Activated CD8-positive, alpha-beta memory T cell treated with anti-CD3 and anti-CD28 coated beads, Interleukin-2, amount 10 ng/mL, durations not matched to agents 7 days and 5 days (primary cell): Measurements from ENCODE around the gene TMPRSS9. TPM values are rescaled to one million over a fixed set of nuclear protein-coding genes. Genes with fewer than 3 reads are reported as not detected.
A peak's percentile ranks its signal among the peaks of the same experiment; 100 is the strongest.
"Not testable (repeated sequence)": the region's sequence is repeated elsewhere in the genome, so short reads cannot be mapped to it uniquely, and the experiment has no call there.

Experiments
- ATAC-seq: fragments of 150-1000 bp; cut with Tn5 transposase; one replicate; pipeline ENCODE4 v1.10.0; 2021; ENCODE audit warnings: moderate library complexity
- CTCF ChIA-PET: fragments of 350-600 bp; sonication (Branson Sonifier 250); formaldehyde crosslinking; loops from one replicate; lab custom pipeline; 2021; ENCODE audit warnings: antibody characterized with exemption; lab: Charles Lee
- DNase-seq: peaks from one replicate; pipeline ENCODE4 v3.0.0-alpha.2; 2020
- H3K27ac Mint-ChIP-seq: one replicate; pipeline ENCODE4 v1.8.0; 2021; ENCODE audit warnings: mild to moderate bottlenecking, mixed read lengths
- H3K27me3 Mint-ChIP-seq: one replicate; pipeline ENCODE4 v1.8.0; 2021; ENCODE audit warnings: mixed read lengths
- H3K36me3 Mint-ChIP-seq: one replicate; pipeline ENCODE4 v1.8.0; 2021; ENCODE audit warnings: mild to moderate bottlenecking, mixed read lengths
- H3K4me1 Mint-ChIP-seq: one replicate; pipeline ENCODE4 v1.8.0; 2021; ENCODE audit warnings: mixed read lengths
- H3K4me3 Mint-ChIP-seq: one replicate; pipeline ENCODE4 v1.8.0; 2021; ENCODE audit warnings: mild to moderate bottlenecking, moderate library complexity, mixed read lengths
- H3K9me3 Mint-ChIP-seq: one replicate; pipeline ENCODE4 v1.8.0; 2022; ENCODE audit warnings: low read depth, mixed read lengths
- total RNA-seq, 2 experiments: library from RNA; stranded (reverse); gene quantifications; one replicate each; pipeline ENCODE4 v1.2.3, GENCODE V29; 2021

The TMPRSS9 gene
- total RNA-seq, 2 experiments from 2014 or later: not detected

- CTCF ChIA-PET: interaction anchor here (0.8 to 1.3 kb wide), 2 partner anchors 162 to 290 kb away, joined by 3 read pairs; no protein-coding TSS in a partner anchor
- not testable (repeated sequence) for H3K4me3 Mint-ChIP-seq, H3K27ac Mint-ChIP-seq, H3K9me3 Mint-ChIP-seq, H3K27me3 Mint-ChIP-seq, ATAC-seq, H3K36me3 Mint-ChIP-seq, DNase-seq
- H3K4me1 Mint-ChIP-seq: peaks cover 29% of the 10 kb centered on the region
Observed at GRCh38 chr19:2458776-2459175, 98.7 kb downstream of the TMPRSS9 start.

- Mint-ChIP-seq H3K9me3 (no peaks in the 10 kb centered on the region), H3K27ac (no peak overlapping the region), H3K36me3 (peaks cover 6% of the 10 kb centered on the region), H3K27me3 (no peaks in the 10 kb centered on the region), H3K4me1 (peaks cover 18% of the 10 kb centered on the region), H3K4me3 (no peak overlapping the region)
- DNase-seq: no peak
- CTCF ChIA-PET: interaction anchor here (0.6 to 2.2 kb wide), 2 partner anchors 16 to 153 kb away, joined by 3 to 9 read pairs; partner anchors contain the start of gene GADD45B
- no peak for ATAC-seq
Observed at GRCh38 chr19:2460245-2460644, 100.2 kb downstream of the TMPRSS9 start.

GRCh38 chr19:2461751-2462634, 101.9 kb downstream of the TMPRSS9 start:
- H3K9me3 Mint-ChIP-seq: no peaks in the 10 kb centered on the region
- CTCF ChIA-PET: interaction anchor here (0.7 to 5.0 kb wide), 8 partner anchors 14 to 374 kb away, joined by 3 to 28 read pairs (median 5); partner anchors contain the start of genes GADD45B and TIMM13
- no peaks in the 10 kb centered on the region for H3K27me3 Mint-ChIP-seq
- H3K27ac Mint-ChIP-seq: peak overlapping the region; percentile 89
- peaks cover 15% of the 10 kb centered on the region for H3K4me1 Mint-ChIP-seq
- peak; percentile 85 for DNase-seq
- ATAC-seq: peak; percentile 86
- H3K4me3 Mint-ChIP-seq: peak overlapping the region; percentile 89
- peaks cover 3% of the 10 kb centered on the region for H3K36me3 Mint-ChIP-seq

GRCh38 chr19:2462635-2463421, 102.8 kb downstream of the TMPRSS9 start:
- no peaks in the 10 kb centered on the region for H3K9me3 Mint-ChIP-seq
- CTCF ChIA-PET: interaction anchor here (0.7 to 5.0 kb wide), 11 partner anchors 11 to 174 kb away, joined by 3 to 28 read pairs (median 4); partner anchors contain the start of genes GADD45B and TIMM13
- ATAC-seq: no peak
- peak overlapping the region; percentile 89 for H3K27ac Mint-ChIP-seq
- H3K4me1 Mint-ChIP-seq: peaks cover 10% of the 10 kb centered on the region
- H3K4me3 Mint-ChIP-seq: peak overlapping the region; percentile 89
- no peak for DNase-seq
- H3K36me3 Mint-ChIP-seq: no peaks in the 10 kb centered on the region
- H3K27me3 Mint-ChIP-seq: no peaks in the 10 kb centered on the region

GRCh38 chr19:2463694-2464093, 103.6 kb downstream of the TMPRSS9 start:
- not testable (repeated sequence) for H3K27ac Mint-ChIP-seq, DNase-seq, H3K36me3 Mint-ChIP-seq, H3K9me3 Mint-ChIP-seq, H3K27me3 Mint-ChIP-seq, ATAC-seq
- CTCF ChIA-PET: interaction anchor here (1.1 to 5.0 kb wide), 6 partner anchors 10 to 157 kb away, joined by 3 to 28 read pairs (median 6); no protein-coding TSS in a partner anchor
- Mint-ChIP-seq H3K4me3 (peak overlapping the region; percentile 11), H3K4me1 (peaks cover 13% of the 10 kb centered on the region)

GRCh38 chr19:2464389-2464788, 104.3 kb downstream of the TMPRSS9 start:
- no peaks in the 10 kb centered on the region for H3K9me3 Mint-ChIP-seq
- peaks cover 19% of the 10 kb centered on the region for H3K4me1 Mint-ChIP-seq
- no peaks in the 10 kb centered on the region for H3K27me3 Mint-ChIP-seq
- DNase-seq: no peak
- no peak for ATAC-seq
- H3K4me3 Mint-ChIP-seq: no peak overlapping the region
- H3K36me3 Mint-ChIP-seq: no peaks in the 10 kb centered on the region
- no peak overlapping the region for H3K27ac Mint-ChIP-seq
- CTCF ChIA-PET: interaction anchor here (0.8 to 5.0 kb wide), 5 partner anchors 10 to 173 kb away, joined by 3 to 28 read pairs (median 4); partner anchors contain the start of gene GADD45B

- H3K27ac Mint-ChIP-seq: peak overlapping the region; percentile 39
- H3K4me1 Mint-ChIP-seq: peaks cover 13% of the 10 kb centered on the region
Observed at GRCh38 chr19:2468596-2468995, 108.5 kb downstream of the TMPRSS9 start.

GRCh38 chr19:2469102-2469914, 109.2 kb downstream of the TMPRSS9 start:
- Mint-ChIP-seq H3K27ac (peak overlapping the region; percentile 42), H3K4me3 (no peak overlapping the region), H3K9me3 (no peaks in the 10 kb centered on the region), H3K4me1 (peaks cover 16% of the 10 kb centered on the region), H3K27me3 (peaks cover 3% of the 10 kb centered on the region), H3K36me3 (no peaks in the 10 kb centered on the region)
- CTCF ChIA-PET: interaction anchor here (1.0 to 9.0 kb wide), 8 partner anchors 110 to 280 kb away, joined by 3 to 88 read pairs (median 3); no protein-coding TSS in a partner anchor
- DNase-seq (peak; percentile 62), ATAC-seq (peak; percentile 51)

More at GRCh38 chr19:2468596-2468995, 108.5 kb downstream of the TMPRSS9 start:
- no peak overlapping the region for H3K4me3 Mint-ChIP-seq
- no peak for ATAC-seq
- no peaks in the 10 kb centered on the region for H3K9me3 Mint-ChIP-seq
- CTCF ChIA-PET: interaction anchor here (0.6 to 9.0 kb wide), 9 partner anchors 105 to 169 kb away, joined by 3 to 88 read pairs (median 3); no protein-coding TSS in a partner anchor
- no peak for DNase-seq
- H3K27me3 Mint-ChIP-seq: peaks cover 3% of the 10 kb centered on the region
- H3K36me3 Mint-ChIP-seq: no peaks in the 10 kb centered on the region

GRCh38 chr19:2469915-2470200, 109.8 kb downstream of the TMPRSS9 start:
- CTCF ChIA-PET: interaction anchor here (1.0 to 9.0 kb wide), 4 partner anchors 109 to 280 kb away, joined by 3 to 88 read pairs (median 29); no protein-coding TSS in a partner anchor
- not testable (repeated sequence) for H3K4me3 Mint-ChIP-seq, H3K27ac Mint-ChIP-seq, DNase-seq, H3K9me3 Mint-ChIP-seq, ATAC-seq, H3K27me3 Mint-ChIP-seq, H3K36me3 Mint-ChIP-seq
- peaks cover 19% of the 10 kb centered on the region for H3K4me1 Mint-ChIP-seq

GRCh38 chr19:2474232-2475017, 114.4 kb downstream of the TMPRSS9 start:
- peak; percentile 38 for ATAC-seq
- H3K27me3 Mint-ChIP-seq: peaks cover 3% of the 10 kb centered on the region
- peaks cover 20% of the 10 kb centered on the region for H3K4me1 Mint-ChIP-seq
- no peaks in the 10 kb centered on the region for H3K9me3 Mint-ChIP-seq
- peak; percentile 90 for DNase-seq
- H3K36me3 Mint-ChIP-seq: peaks cover 24% of the 10 kb centered on the region
- H3K27ac Mint-ChIP-seq: peak overlapping the region; percentile 54
- CTCF ChIA-PET: interaction anchor here (0.6 to 9.0 kb wide), 12 partner anchors 10 to 235 kb away, joined by 3 to 257 read pairs (median 8); no protein-coding TSS in a partner anchor
- peak overlapping the region; percentile 100 for H3K4me3 Mint-ChIP-seq

GRCh38 chr19:2475018-2475701, 115.1 kb downstream of the TMPRSS9 start:
- Mint-ChIP-seq H3K4me1 (peaks cover 18% of the 10 kb centered on the region), H3K9me3 (no peaks in the 10 kb centered on the region), H3K4me3 (peak overlapping the region; percentile 100), H3K27ac (peak overlapping the region; percentile 65), H3K36me3 (peaks cover 24% of the 10 kb centered on the region), H3K27me3 (peaks cover 3% of the 10 kb centered on the region)
- ATAC-seq: peak; percentile 2
- CTCF ChIA-PET: interaction anchor here (0.8 to 6.2 kb wide), 11 partner anchors 18 to 161 kb away, joined by 3 to 257 read pairs (median 12); partner anchors contain the start of gene LMNB2
- DNase-seq: peak; percentile 78
